HT-29 (cell line): ENCODE results near the gene ASB16. TPM values are rescaled to one million over a fixed set of nuclear protein-coding genes. Genes with fewer than 3 reads are reported as not detected.

ENCODE experiments used
- DNase-seq: peaks from one replicate; pipeline ENCODE4 v3.0.0-alpha.2; 2015; ENCODE audit warnings: low spot score
- small RNA-seq: library from RNA; depleted of rRNA; stranded (forward); fragments of <200 nt; gene quantifications from one replicate; pipeline ENCODE3, GENCODE V24; 2014
- total RNA-seq: library from RNA; depleted of rRNA; stranded (reverse); fragments of >200 nt; shearing (Covaris generic); gene quantifications from 2 replicates; pipeline ENCODE4 v1.2.3, GENCODE V29; 2014; rRNA removed

Gene ASB16
- total RNA-seq, 1 experiment from 2014 or later, result 0.03 TPM

DNA sequence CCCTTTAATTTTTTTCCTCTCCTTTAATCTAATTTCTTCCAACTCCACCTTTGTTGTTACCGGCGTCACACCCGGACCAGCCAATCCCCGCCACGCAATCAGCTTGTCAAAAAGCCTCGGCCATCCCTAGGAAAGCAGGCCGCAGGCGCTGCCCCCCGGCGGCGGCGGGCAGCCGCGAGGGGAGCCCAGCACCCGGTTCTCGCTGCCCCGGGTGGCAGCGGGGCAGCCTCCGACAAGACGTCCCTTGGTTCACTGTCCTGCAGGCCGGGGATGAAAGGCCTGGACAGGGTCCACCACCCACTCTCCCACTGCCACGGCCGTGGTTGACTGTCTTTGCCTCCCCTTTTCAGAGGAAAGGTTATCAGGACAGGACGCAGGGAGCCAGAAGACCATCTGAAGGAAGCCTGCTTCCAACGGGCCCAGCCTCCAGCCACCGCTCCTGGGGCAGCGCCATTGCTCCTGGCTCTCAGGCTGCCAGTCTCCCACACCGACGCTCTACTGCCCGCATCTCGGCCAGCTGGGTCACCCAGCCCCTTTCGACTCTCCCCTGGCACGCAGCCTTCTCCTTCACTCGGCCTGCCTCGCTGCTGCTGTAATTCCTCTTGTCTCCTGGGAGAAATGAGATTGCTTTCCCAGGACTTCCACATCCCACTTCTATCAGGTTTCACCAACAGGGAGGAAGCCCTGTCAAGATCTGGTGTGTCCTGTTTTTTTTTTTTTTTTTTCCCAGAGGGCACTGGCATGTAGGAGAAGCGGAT, 51.8 kb downstream of the ASB16 start:
- DNase-seq, result peak; percentile 54

GRCh38 chr17:44223541-44224071, 53.1 kb downstream of the ASB16 start:
- no peak for DNase-seq

Small RNA genes within 50 kb of the gene (small RNA-seq; reads per million reads assigned to genes)
- gene MIR6782, result not detected
- not detected for gene RNU6-131P

Other genes with a start within 250 kb of the ASB16 start
- gene PPY, start 228.2 kb upstream of the ASB16 start, total RNA-seq, result not detected in 2 replicates
- not detected in 2 replicates for gene PYY, start 216.8 kb upstream of the ASB16 start, total RNA-seq
- gene NAGS, start 166.1 kb upstream of the ASB16 start, total RNA-seq, result 2.7 and 4.2 TPM in 2 replicates
- 78.2 and 83.1 TPM in 2 replicates for gene TMEM101, start 155.7 kb upstream of the ASB16 start, total RNA-seq
- gene LSM12, start 104.0 kb upstream of the ASB16 start, total RNA-seq, result 38.9 and 50.0 TPM in 2 replicates
- gene G6PC3, start 100.0 kb upstream of the ASB16 start, total RNA-seq, result 64.6 and 74.2 TPM in 2 replicates
- 54.8 and 56.3 TPM in 2 replicates for gene HDAC5, start 47.1 kb upstream of the ASB16 start, total RNA-seq
- gene HROB, start 28.8 kb upstream of the ASB16 start, total RNA-seq, result 5.8 and 7.8 TPM in 2 replicates
- 41.9 and 45.4 TPM in 2 replicates for gene TMUB2, start 16.3 kb downstream of the ASB16 start, total RNA-seq
- 70.5 and 82.7 TPM in 2 replicates for gene ATXN7L3, start 29.2 kb downstream of the ASB16 start, total RNA-seq
- 61.8 and 65.2 TPM in 2 replicates for gene UBTF, start 49.0 kb downstream of the ASB16 start, total RNA-seq
- gene SLC4A1, start 97.4 kb downstream of the ASB16 start, total RNA-seq, result not detected in 2 replicates
- 0.16 and 0.36 TPM in 2 replicates for gene RUNDC3A, start 137.9 kb downstream of the ASB16 start, total RNA-seq
- gene SLC25A39, start 154.1 kb downstream of the ASB16 start, total RNA-seq, result 387 and 399 TPM in 2 replicates
- 637 and 715 TPM in 2 replicates for gene GRN, start 174.6 kb downstream of the ASB16 start, total RNA-seq
- gene FAM171A2, start 193.1 kb downstream of the ASB16 start, total RNA-seq, result 2.1 and 3.0 TPM in 2 replicates
- gene ITGA2B, start 218.9 kb downstream of the ASB16 start, total RNA-seq, result 0.05 TPM in 1 of 2 replicates, not detected in the other